LNCaP clone FGC (cell line): ENCODE measurements around the gene GABARAP.

Experiments used
- DNase-seq: peaks from one replicate; pipeline ENCODE4 v3.0.0-alpha.2; 2011; ENCODE audit warnings: low read depth
- H3K4me3 ChIP-seq: 2 replicates; pipeline ENCODE4 v1.5.1; 2011; ENCODE audit warnings: mild to moderate bottlenecking, low read depth, low read length, control low read depth
- TF ChIP-seq, protein P1 (sequence below): IDR thresholded peaks from 2 replicates; pipeline ENCODE4 v1.5.1; 2012; ENCODE audit warnings: mild to moderate bottlenecking; ENCODE audit not compliant: control insufficient read depth, insufficient read depth; ENCODE audit errors: extremely low read depth

GABARAP gene

DNA sequence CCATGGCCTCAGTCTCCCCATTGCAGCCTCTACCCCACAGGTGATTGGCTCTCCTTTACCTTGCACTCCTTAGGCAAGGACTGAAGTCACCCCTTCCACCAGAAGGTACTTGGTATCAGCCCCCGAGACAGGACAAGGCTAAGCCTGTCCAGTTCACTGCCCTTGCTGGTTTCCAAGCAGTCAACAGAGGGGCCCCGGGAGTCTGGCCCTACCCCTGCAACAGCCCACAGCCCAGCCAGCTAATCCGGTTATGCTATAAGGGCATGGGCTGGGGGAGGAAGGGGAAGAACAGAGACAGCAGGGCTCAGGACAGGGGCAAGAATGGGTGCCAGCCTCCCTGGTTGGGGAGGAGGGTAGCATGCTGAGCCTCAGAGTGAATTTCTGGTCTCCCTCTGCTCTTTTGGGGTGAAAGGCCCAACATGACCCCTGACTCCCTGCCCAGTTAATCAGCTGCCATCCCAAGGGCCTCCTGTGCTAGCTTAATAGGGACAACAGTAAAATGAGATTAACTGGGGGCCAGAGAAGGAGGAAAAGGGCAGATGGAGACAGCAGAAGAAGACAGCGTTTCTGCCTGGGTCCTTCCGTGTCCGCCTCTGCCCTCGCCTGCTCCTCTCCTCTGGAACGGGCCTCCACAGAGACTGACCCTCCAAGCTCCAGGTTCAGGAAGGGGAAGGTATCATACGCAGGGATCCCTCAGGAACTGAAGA, 33.3 kb downstream of the GABARAP start:
- H3K4me3 ChIP-seq, result no peak overlapping the region
- no peak for DNase-seq
- TF ChIP-seq, protein P1, sequence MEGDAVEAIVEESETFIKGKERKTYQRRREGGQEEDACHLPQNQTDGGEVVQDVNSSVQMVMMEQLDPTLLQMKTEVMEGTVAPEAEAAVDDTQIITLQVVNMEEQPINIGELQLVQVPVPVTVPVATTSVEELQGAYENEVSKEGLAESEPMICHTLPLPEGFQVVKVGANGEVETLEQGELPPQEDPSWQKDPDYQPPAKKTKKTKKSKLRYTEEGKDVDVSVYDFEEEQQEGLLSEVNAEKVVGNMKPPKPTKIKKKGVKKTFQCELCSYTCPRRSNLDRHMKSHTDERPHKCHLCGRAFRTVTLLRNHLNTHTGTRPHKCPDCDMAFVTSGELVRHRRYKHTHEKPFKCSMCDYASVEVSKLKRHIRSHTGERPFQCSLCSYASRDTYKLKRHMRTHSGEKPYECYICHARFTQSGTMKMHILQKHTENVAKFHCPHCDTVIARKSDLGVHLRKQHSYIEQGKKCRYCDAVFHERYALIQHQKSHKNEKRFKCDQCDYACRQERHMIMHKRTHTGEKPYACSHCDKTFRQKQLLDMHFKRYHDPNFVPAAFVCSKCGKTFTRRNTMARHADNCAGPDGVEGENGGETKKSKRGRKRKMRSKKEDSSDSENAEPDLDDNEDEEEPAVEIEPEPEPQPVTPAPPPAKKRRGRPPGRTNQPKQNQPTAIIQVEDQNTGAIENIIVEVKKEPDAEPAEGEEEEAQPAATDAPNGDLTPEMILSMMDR, result no peak

DNA sequence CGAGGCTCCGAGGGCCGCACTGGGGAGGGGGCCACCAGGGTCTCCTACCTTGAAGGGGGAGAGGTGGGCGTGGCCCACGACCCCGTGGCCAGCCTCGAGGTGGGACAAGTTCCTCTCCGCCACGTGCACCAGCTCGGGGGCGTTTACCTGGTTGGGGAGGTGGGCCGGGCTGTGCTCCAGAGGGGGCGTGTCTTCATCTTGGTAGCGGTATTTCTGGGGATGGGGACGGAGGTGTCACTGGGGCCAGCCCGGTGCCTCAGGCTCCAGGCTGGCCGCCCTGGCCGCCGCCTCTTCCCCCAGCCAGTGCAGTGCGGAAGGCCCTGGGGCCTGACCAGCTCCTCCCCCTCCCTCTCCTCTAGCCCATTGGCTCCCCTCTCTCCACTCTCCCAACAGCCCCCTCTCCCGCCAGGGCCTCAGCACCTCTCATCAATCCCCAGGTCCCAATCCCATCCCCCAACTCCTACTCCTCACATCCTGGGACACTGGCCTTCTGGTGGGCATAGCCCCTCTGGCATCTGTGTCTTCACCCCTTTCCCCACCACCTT, 34.1 kb downstream of the GABARAP start:
- H3K4me3 ChIP-seq, result no peak overlapping the region
- TF ChIP-seq, protein P1, result no peak
- no peak for DNase-seq

DNA sequence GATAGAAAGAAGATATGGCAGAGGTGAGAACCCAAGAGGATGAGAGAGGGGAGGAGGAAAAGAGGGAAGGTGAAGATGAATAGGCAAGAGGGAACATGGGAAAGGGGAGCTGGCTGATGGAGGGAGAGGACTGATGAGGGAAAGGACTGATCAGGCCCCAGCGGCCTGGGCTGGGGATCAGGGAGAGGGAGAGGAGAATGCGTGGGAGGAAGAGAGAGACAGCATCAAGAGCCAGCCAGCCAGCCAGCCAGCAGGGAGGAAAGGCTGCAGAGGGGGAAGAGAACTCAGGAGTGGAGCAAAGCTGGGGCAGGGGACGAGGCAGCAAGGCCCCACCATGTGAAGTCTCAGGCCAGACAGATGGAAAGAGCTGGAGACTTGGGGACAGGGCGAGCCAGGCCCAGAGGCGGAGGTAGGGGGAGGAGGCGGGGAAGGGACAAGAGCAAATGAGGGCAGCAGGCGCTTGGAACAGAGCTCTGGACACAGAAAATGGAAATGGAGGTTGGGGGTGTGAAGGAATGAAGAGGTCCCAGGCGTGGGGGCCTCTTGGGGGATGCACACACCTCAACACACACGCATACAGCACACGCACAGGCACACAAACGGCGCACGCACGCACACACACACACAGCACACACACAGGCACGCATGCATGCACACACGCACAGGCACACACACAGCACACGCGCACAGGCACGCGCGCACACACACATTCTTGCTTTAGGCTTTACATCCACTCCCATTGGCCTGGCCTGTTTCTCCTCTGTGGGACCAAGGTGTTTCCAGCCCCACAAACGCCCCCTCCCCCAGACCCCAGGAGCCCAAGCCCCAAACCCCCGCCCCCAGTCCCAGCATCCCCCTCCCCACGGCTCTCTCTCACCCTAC, 34.9 kb downstream of the GABARAP start:
- no peak overlapping the region for H3K4me3 ChIP-seq
- no peak for DNase-seq
- TF ChIP-seq, protein P1, result no peak

DNA sequence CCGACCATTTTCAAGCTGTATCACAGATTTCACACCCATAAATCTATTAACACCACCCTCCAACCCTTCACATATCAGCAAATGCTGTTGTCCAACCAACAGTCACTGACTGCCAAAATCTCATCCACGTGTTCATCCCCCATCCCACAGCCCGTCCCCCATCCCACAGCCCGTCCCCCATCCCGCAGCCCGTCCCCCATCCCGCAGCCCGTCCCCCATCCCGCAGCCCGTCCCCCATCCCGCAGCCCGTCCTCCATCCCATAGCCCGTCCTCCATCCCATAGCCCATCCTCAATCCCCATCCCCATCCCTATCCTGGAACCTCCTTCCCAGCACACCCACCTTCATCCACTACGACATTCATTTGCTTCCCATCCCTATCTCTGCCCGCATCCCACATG, 36.7 kb downstream of the GABARAP start:
- no peak for DNase-seq
- no peak overlapping the region for H3K4me3 ChIP-seq
- TF ChIP-seq, protein P1, result no peak

DNA sequence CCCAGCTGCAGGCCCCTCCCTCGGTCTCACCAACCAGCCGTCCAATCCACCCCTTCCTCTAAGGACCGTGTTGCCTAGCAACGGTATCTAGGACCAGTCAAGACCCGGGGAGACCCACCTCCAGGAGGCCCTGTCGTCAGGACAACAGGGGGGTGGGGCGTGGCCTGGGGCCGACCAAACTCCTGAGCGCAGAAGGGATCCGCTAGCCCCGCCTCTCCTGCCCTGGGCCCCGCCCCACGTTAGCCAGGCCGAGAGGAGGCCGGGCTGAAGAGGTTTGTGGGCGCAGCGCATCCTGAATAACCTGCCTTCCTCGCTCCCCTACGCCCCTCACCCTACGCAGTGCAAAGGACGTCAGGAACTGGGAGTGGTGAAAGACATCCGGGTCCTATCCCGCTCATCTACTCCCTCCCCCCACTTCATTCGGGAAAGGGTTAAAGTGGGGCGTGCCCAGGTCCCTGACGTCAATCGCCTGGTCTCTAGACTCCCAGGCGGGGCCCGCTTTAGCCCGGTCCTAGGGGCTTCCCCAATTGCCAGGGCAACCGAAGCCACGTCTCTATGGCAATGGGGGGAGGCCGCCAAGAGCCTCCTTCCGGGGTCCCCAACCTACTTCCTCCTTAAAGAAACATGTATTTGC, 37.3 kb downstream of the GABARAP start:
- no peak for DNase-seq
- no peak overlapping the region for H3K4me3 ChIP-seq
- TF ChIP-seq, protein P1, result no peak

DNA sequence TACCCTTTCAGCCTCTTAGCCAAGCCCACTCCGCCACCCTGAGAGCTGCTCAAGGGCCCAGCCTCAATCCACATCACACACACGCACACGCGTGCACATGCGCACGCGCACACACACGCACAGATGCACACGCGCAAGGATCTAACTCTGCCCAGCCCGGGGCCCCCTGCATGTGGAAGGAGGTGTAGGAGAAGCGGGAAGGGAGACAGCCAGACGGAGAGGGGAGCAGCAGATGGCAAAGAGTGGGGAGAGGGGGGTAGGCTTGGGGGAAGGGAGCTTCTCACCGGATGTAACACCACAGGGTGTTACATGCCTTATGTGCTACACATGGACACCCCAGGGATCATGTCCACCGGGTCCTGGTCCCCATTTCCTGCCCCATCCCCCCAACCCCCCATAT, 37.9 kb downstream of the GABARAP start:
- no peak overlapping the region for H3K4me3 ChIP-seq
- DNase-seq, result no peak
- TF ChIP-seq, protein P1, result no peak
